ENCODE data around the gene SLC44A5. TPM values are rescaled to one million over a fixed set of nuclear protein-coding genes. Genes with fewer than 3 reads are reported as not detected.
"Not testable (repeated sequence)": the region's sequence is repeated elsewhere in the genome, so short reads cannot be mapped to it uniquely, and the experiment has no call there.

The SLC44A5 gene
- total and polyA plus RNA-seq, 2 donors, result 0.77 to 5.9 TPM

DNA sequence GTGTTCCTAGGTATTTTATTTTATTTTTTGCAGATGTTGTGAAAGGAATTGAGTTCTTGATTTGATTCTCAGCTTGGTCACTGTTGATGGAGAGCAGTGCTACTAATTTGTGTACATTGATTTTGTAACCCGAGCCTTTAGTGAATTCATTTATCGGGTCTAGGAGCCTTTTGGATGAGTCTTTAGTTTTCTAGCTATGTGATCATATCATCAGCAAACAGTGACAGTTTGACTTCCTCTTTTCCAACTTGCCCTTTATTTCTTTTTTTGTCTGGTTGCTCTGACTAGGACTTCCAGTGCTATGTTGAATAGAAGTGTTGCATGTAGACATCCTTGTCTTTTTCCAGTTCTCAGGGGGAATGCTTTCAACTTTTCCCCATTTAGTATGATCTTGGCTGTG is 337.8 kb downstream of the SLC44A5 start:
- no peak for DNase-seq (ENCODE audit: extremely low spot score)
- H3K36me3 ChIP-seq (ENCODE audit: insufficient read depth), result no peaks in the 10 kb centered on the region
- H3K4me1 ChIP-seq (ENCODE audit: insufficient read depth), result no peaks in the 10 kb centered on the region
- no peak overlapping the region for H3K4me3 ChIP-seq (ENCODE audit: low read depth, low read length)
- no peak overlapping the region for H3K27ac ChIP-seq (ENCODE audit: low read depth)
- 80% methylated on average over 2 of the region's 2 CpGs for WGBS

- Histone ChIP-seq H3K4me3 (ENCODE audit: low read depth, low read length) (no peak overlapping the region), H3K27ac (ENCODE audit: low read depth) (no peak overlapping the region), H3K36me3 (ENCODE audit: insufficient read depth) (no peaks in the 10 kb centered on the region), H3K4me1 (ENCODE audit: insufficient read depth) (no peaks in the 10 kb centered on the region)
- 5% methylated on average over 6 of the region's 6 CpGs for WGBS
- DNase-seq (ENCODE audit: extremely low spot score), result peak; percentile 18
These were observed 345.1 kb downstream of the SLC44A5 start for GRCh38 chr1:75265792-75266191.

DNA sequence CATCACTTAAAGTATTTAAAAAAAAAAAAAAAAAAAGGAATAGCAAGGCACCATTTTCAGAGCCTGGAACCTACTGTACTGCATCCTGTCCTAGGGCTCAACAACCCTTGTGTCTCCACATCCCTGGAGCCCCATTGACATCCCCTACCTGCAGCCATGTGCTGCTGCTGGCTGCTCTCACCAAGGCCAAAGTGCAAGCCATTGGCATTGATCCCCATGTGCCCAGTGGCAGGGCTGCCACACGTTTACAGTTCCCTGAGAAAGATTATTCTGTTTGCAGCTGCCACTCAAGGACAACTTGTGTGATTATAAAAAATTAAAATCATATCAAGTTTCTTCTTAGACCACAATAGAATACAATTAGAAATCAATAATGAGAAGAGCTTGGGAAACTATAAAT is 346.8 kb downstream of the SLC44A5 start:
- no peak for DNase-seq (ENCODE audit: extremely low spot score)
- Histone ChIP-seq H3K27ac (ENCODE audit: low read depth) (no peak overlapping the region), H3K4me3 (ENCODE audit: low read depth, low read length) (no peak overlapping the region), H3K4me1 (ENCODE audit: insufficient read depth) (no peaks in the 10 kb centered on the region), H3K36me3 (ENCODE audit: insufficient read depth) (no peaks in the 10 kb centered on the region)
- WGBS, result 44% methylated on average over 1 of the region's 1 CpG

- H3K4me1 ChIP-seq (ENCODE audit: insufficient read depth); H3K4me3 ChIP-seq (ENCODE audit: low read depth, low read length); H3K27ac ChIP-seq (ENCODE audit: low read depth); H3K36me3 ChIP-seq (ENCODE audit: insufficient read depth); DNase-seq (ENCODE audit: extremely low spot score): not testable (repeated sequence)
- WGBS, result 81% methylated on average over 2 of the region's 2 CpGs
These were observed 347.3 kb downstream of the SLC44A5 start for GRCh38 chr1:75263616-75264015.

- 78% methylated on average over 2 of the region's 2 CpGs for WGBS
- not testable (repeated sequence) for H3K27ac ChIP-seq (ENCODE audit: low read depth)
These were observed 349.0 kb downstream of the SLC44A5 start for GRCh38 chr1:75261946-75262345.

DNA sequence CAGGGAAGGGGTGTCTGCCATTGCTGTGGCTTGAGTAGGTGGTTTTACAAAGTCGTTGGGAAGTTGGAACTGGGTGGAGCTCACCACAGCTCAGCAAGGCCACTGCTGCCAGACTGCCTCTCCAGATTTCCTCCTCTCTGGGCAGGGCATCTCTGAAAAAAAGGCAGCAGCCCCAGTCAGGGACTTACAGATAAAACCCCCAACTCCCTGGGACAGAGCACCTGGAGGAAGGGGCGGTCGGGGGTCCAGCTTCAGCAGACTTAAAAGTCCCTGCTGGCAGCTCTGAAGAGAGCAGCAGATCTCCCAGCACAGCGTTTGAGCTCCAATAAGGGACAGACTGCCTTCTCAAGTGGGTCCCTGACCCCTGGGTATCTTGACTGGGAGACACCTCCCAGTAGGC is 352.6 kb downstream of the SLC44A5 start:
- DNase-seq (ENCODE audit: extremely low spot score), result no peak
- no peaks in the 10 kb centered on the region for H3K36me3 ChIP-seq (ENCODE audit: insufficient read depth)
- H3K4me1 ChIP-seq (ENCODE audit: insufficient read depth), result no peaks in the 10 kb centered on the region
- no peak overlapping the region for H3K27ac ChIP-seq (ENCODE audit: low read depth)
- 84% methylated on average over 4 of the region's 4 CpGs for WGBS
- H3K4me3 ChIP-seq (ENCODE audit: low read depth, low read length), result no peak overlapping the region

More at GRCh38 chr1:75261946-75262345, 349.0 kb downstream of the SLC44A5 start:
- not testable (repeated sequence) for H3K4me1 ChIP-seq (ENCODE audit: insufficient read depth); H3K4me3 ChIP-seq (ENCODE audit: low read depth, low read length); DNase-seq (ENCODE audit: extremely low spot score); H3K36me3 ChIP-seq (ENCODE audit: insufficient read depth)

DNA sequence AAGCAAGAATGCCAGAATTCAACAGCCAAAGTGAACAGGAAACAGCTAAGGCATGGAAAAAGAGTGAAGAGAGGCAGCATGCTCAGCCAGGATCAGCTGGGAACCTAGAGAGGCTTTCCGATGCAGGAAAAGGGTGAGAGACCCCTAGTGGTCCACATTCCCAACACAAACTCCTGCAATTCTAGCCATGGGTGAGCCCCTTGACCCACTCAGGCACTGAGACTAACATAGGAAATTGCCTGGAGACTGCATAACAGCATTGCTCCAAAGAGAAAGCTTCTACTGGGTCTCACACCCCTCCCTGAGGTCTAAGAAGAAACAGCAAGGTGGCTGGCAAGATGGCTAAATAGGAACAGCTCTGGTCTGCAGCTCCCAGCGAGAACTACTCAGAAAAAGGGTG is 353.5 kb downstream of the SLC44A5 start:
- Histone ChIP-seq H3K27ac (ENCODE audit: low read depth) (no peak overlapping the region), H3K4me1 (ENCODE audit: insufficient read depth) (no peaks in the 10 kb centered on the region), H3K36me3 (ENCODE audit: insufficient read depth) (no peaks in the 10 kb centered on the region), H3K4me3 (ENCODE audit: low read depth, low read length) (no peak overlapping the region)
- DNase-seq (ENCODE audit: extremely low spot score), result no peak
- WGBS, result 50% methylated on average over 2 of the region's 2 CpGs

DNA sequence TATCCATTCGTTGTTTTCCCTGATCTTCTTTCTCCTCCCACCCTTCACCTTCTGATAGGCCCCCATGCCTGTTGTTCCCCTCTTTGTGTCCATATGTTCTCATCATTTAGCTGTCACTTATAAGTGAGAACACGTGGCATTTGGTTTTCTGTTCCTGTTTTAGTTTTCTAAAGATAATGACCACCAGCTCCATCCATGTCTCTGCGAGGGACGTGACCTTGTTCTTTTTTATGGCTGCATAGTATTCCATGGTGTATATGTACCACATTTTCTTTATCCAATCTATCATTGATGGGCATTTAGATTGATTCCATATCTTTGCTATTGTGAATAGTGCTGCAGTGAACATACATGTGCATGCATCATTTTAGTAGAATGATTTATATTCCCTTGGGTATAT is 360.8 kb downstream of the SLC44A5 start:
- H3K4me3 ChIP-seq (ENCODE audit: low read depth, low read length); H3K4me1 ChIP-seq (ENCODE audit: insufficient read depth); H3K27ac ChIP-seq (ENCODE audit: low read depth); H3K36me3 ChIP-seq (ENCODE audit: insufficient read depth); DNase-seq (ENCODE audit: extremely low spot score): not testable (repeated sequence)
- 78% methylated on average over 4 of the region's 4 CpGs for WGBS

DNA sequence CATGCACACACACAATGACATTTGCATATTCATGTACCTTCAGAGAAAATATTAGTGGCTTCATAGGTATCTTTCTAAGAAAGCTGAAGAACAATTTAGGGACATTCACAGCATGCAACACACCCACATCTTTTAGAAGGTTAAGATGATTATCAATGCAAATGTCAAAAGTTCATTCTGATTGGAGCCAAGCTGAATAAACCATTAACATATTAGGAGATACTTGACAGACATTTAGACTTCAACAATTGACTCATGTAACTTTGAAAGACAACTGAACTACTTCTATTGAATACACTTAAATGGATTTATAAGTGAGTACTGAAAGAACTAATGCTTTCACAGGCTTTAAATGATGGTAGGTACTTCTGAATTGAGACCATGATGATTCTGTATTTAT is 365.7 kb downstream of the SLC44A5 start:
- Histone ChIP-seq H3K36me3 (ENCODE audit: insufficient read depth) (no peaks in the 10 kb centered on the region), H3K4me1 (ENCODE audit: insufficient read depth) (no peaks in the 10 kb centered on the region), H3K27ac (ENCODE audit: low read depth) (no peak overlapping the region), H3K4me3 (ENCODE audit: low read depth, low read length) (no peak overlapping the region)
- DNase-seq (ENCODE audit: extremely low spot score), result no peak

DNA sequence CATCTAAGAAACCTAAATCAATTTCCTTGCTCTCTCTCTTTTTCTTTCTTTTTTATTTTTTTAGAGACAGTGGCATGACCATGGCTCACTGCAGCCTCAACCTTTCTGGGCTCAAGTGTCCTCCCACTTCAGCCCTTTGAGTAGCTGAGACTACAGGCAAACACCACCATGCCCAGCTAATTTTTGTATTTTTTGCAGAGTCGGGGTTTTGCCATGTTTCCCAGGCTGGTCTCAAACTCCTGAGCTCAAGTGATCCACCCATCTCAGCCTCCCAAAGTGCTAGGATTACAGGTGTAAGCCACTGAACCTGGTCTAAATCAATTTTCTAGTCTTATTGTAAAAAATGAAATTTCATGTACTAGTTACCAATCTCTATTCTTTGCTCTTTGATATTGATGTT is 367.8 kb downstream of the SLC44A5 start:
- 75% methylated on average over 1 of the region's 1 CpG for WGBS
- Histone ChIP-seq H3K4me1 (ENCODE audit: insufficient read depth) (no peaks in the 10 kb centered on the region), H3K27ac (ENCODE audit: low read depth) (no peak overlapping the region), H3K4me3 (ENCODE audit: low read depth, low read length) (no peak overlapping the region), H3K36me3 (ENCODE audit: insufficient read depth) (no peaks in the 10 kb centered on the region)
- no peak for DNase-seq (ENCODE audit: extremely low spot score)

DNA sequence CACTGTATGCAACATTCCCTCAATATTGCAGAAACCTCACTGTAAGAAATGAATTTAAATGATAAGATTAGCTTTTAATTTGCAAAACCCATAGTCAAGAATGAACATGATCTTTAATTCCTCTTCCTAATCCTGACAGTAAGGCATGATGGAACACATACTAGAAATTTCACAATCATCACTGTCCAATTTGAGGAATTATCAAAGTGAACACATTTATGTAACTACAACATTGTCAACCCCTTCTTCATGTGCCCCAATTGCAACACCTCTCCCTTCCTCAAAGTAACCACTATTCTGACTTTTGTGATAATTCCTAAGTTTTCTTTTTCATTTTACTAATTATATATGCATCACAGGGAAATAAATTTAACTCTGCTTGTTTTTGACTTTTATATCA is 373.6 kb downstream of the SLC44A5 start:
- H3K36me3 ChIP-seq (ENCODE audit: insufficient read depth), result no peaks in the 10 kb centered on the region
- no peaks in the 10 kb centered on the region for H3K4me1 ChIP-seq (ENCODE audit: insufficient read depth)
- H3K27ac ChIP-seq (ENCODE audit: low read depth), result no peak overlapping the region
- no peak overlapping the region for H3K4me3 ChIP-seq (ENCODE audit: low read depth, low read length)
- DNase-seq (ENCODE audit: extremely low spot score), result no peak

DNA sequence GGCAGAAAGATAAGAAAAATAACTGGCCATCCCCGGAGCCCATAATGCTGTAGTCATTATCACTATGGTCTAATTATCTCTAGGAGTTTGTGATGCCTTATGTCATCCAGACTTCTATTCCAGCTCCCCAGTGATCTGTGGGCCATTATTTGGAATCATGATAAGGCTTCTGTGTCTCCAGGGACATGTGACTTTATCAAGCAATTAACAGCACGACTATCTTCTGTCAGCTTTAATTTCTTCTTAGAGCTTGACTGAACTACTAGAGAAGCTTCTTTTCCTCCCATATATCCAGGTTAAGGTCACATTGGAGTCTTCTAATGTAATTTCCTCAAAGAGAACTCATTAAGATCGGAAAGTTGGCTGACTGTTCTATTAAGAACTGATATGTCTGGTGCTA is 376.4 kb downstream of the SLC44A5 start:
- DNase-seq (ENCODE audit: extremely low spot score), result no peak
- no peak overlapping the region for H3K4me3 ChIP-seq (ENCODE audit: low read depth, low read length)
- H3K4me1 ChIP-seq (ENCODE audit: insufficient read depth), result no peaks in the 10 kb centered on the region
- H3K36me3 ChIP-seq (ENCODE audit: insufficient read depth), result no peaks in the 10 kb centered on the region
- 46% methylated on average over 3 of the region's 3 CpGs for WGBS
- no peak overlapping the region for H3K27ac ChIP-seq (ENCODE audit: low read depth)

- H3K36me3 ChIP-seq (ENCODE audit: insufficient read depth), result no peaks in the 10 kb centered on the region
- DNase-seq (ENCODE audit: extremely low spot score), result no peak
- no peak overlapping the region for H3K4me3 ChIP-seq (ENCODE audit: low read depth, low read length)
- no peak overlapping the region for H3K27ac ChIP-seq (ENCODE audit: low read depth)
- H3K4me1 ChIP-seq (ENCODE audit: insufficient read depth), result no peaks in the 10 kb centered on the region
- 15% methylated on average over 11 of the region's 11 CpGs for WGBS
These were observed 377.5 kb downstream of the SLC44A5 start for GRCh38 chr1:75233302-75233929.

DNA sequence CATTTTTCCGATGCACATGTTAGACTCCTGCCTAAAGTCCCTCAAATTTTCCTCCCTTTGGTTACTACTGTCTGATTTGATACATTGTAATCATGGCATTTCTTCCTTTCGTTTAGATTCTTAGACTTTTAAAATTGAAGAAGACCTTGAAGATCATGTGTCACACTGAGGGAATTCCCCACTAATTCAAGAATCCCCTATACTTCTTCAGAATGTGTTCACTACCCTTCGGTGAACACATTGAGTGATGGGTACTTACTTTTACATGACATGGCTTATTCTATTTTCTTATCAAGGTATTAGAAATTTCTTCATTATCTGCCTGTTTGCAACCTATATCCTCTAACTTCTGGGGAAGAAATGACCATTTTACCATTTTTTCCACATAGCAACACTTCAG is 390.8 kb downstream of the SLC44A5 start:
- no peak overlapping the region for H3K27ac ChIP-seq (ENCODE audit: low read depth)
- no peak overlapping the region for H3K4me3 ChIP-seq (ENCODE audit: low read depth, low read length)
- H3K36me3 ChIP-seq (ENCODE audit: insufficient read depth), result no peaks in the 10 kb centered on the region
- no peak for DNase-seq (ENCODE audit: extremely low spot score)
- 86% methylated on average over 3 of the region's 3 CpGs for WGBS
- H3K4me1 ChIP-seq (ENCODE audit: insufficient read depth), result no peaks in the 10 kb centered on the region

DNA sequence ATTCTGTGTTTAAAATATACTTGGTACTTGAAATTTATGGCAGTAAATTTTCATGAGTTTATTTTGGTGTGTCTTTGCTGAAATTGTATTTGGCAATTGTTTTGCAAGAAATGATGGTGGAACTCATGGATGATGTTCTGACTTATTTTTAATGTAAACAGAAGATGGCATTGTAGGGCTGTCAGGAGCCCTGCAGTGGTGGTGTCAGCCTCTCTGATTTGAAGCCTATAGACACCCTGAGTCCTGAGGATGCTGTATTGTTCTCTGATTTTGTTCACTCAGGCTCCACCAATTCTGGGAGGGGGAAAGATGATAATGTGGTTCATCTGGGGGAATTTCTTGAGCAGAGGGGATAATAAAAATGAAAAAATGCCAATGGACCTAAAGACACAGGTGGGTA is 396.9 kb downstream of the SLC44A5 start:
- Histone ChIP-seq H3K4me1 (ENCODE audit: insufficient read depth) (no peaks in the 10 kb centered on the region), H3K36me3 (ENCODE audit: insufficient read depth) (no peaks in the 10 kb centered on the region), H3K4me3 (ENCODE audit: low read depth, low read length) (no peak overlapping the region), H3K27ac (ENCODE audit: low read depth) (no peak overlapping the region)
- no peak for DNase-seq (ENCODE audit: extremely low spot score)

Data from urinary bladder (tissue), 4 donors.